ENCODE measurements around the gene ZSCAN18.

ZSCAN18 gene

GRCh38 chr19:58042495-58043340 lies 55.3 kb downstream of the ZSCAN18 start:
- DNase-seq = no peak

DNA sequence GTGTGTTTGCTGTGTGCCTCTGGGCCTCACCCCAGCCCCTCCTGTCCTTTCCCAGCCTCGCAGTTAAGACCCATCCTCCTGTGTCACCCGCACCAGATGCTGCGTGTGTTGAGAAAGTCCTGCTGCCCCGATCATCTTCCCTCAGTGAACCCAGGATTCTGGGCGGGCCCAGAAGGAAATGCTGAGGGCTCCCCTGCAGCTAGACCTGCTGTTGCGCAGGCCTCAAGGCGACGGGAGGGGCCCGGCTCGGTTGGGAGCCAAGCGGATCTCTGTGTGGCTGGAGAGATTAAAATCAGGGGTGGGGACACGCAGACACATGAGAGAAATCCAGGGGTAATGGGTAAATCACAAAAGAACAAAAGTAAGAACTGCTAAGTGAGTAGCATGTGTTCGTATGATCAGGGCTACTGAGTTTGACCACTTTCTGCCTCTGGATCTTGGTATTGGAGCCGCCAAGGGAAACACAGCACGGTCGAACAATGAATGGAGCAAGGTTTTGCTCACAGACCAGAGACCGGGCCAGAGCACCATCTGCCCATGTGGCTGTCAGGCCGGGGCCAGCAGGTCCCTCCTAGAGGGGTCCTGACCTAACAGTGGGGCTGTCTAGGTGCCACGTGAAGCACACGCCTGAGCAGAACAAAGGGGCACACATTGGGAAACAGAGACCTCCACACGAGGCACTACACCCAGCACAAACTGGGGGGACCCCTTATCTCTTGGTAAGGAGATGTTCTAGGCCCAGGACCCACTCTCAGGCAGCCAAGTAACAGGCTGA lies 57.1 kb downstream of the ZSCAN18 start:
- DNase-seq = no peak

- DNase-seq = no peak
Observed at GRCh38 chr19:58038688-58039204, 59.3 kb downstream of the ZSCAN18 start.

DNA sequence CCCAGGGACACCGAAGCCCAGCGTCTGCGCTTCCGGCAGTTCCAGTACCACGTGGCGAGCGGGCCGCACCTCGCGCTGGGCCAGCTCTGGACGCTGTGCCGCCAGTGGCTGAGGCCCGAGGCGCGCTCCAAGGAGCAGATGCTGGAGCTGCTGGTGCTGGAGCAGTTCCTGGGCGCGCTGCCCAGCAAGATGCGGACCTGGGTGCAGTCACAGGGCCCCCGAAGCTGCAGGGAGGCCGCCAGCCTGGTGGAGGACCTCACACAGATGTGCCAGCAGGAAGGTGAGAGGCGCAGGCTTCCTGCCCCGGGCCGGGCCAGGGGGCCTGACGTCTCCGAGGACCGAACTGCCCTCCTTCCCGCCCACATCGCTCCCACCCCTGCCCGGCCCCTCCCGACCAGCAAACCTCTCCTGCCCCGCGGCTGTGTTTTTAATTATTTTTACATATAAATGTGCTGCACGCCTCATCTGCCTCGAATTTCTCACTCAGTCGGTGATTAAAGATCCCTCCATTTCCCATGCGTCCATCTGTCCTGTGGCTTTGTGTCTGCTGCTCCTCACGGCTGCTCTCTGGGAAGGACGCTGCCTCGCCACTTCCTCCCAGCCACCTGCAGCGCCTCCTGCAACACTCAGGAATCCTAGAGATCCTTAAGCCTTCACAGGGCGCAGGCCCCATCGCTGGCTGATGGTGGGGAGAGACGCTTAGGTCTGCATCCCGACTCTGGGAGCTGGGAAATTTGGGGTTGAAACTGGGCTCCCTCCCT lies 59.9 kb downstream of the ZSCAN18 start:
- DNase-seq = peak; percentile 6

DNA sequence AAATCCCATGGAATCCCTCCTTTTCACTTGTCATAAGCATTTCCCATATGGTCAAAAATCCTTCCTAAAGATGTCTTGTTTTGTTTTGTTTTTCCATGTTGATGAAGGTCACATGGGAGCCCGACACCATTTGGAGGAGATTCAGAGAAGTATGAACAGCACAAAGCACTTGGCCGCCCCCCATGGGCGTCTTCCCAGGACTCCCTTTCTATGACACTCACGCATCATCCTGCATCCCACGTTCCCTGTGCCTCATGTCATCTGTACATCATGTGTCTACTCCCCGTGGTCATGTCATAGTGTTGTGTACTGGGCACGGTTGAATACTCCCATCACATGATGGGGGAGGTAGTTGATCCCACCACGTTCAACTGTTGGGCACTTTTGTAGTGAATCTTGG lies 62.2 kb downstream of the ZSCAN18 start:
- DNase-seq = no peak

DNA sequence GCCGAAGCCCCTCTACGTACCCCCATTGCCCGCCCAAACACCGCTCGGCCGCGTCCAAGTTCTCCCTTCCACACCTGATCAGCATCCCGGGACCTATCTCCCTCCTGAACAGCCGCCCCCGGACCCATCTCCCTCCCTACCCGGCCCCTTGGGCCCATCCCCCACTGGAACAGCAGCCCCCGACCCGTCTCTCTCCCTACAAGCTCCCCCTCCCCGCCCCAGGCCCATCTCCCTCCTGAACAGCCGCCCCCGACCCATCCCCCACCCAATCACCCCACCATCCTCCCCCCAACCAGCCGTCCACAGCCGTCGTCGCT lies 63.6 kb downstream of the ZSCAN18 start:
- no peak for DNase-seq

All from NCI-H1105 treated with DMSO at 0.1 percent for 48 hours (cell line).